A549 (cell line): ENCODE data around the gene CXCL5. TPM values are rescaled to one million over a fixed set of nuclear protein-coding genes. Genes with fewer than 3 reads are reported as not detected.
"Not testable (repeated sequence)": the region's sequence is repeated elsewhere in the genome, so short reads cannot be mapped to it uniquely, and the experiment has no call there.

Experiments
- ATAC-seq, 2 experiments: fragments of 200-7000 bp in 1 of 2; fragments of >200 bp in 1 of 2; cut with Nextera tagmentation in 1 of 2; cut with Tn5 transposase in 1 of 2; 3 replicates each; pipeline versions ENCODE4 v1.8.0 to v1.9.1; 2018 to 2020; ENCODE audit warnings: mild to moderate bottlenecking in 1 of 2, moderate library complexity in 1 of 2
- CTCF ChIA-PET: fragments of 300-600 bp; sonication (Branson Sonifier 250); formaldehyde crosslinking; extraction: SDS; loops from one replicate; lab custom pipeline; 2021; ENCODE audit warnings: antibody characterized with exemption, inconsistent platforms; lab: Yijun Ruan, JAX
- POLR2A ChIA-PET: fragments of 350-600 bp; formaldehyde crosslinking; extraction: SDS; loops from one replicate; lab custom pipeline; 2021; ENCODE audit warnings: antibody characterized with exemption, inconsistent platforms; lab: Yijun Ruan, JAX
- DNase-seq, 2 experiments: peaks; one replicate each; pipeline versions ENCODE4 v3.0.0 to v3.0.0-alpha.2; 2011 to 2016; ENCODE audit warnings: low read depth in 1 of 2, low spot score in 1 of 2
- FAIRE-seq: peaks from 2 replicates; lab custom pipeline; 2011; peaks lifted over from hg19 to GRCh38; lab: Jason Lieb, UNC
- H3K27ac ChIP-seq, 2 experiments: fragments of >200 bp; sonication (Bioruptor Twin); formaldehyde crosslinking; 3 replicates each; pipeline ENCODE4 v1.5.1; 2016 to 2017
- H3K4me1 ChIP-seq: fragments of >200 bp; sonication (Bioruptor Twin); formaldehyde crosslinking; 3 replicates; pipeline ENCODE4 v1.6.1; 2016
- H3K4me2 ChIP-seq: fragments of >200 bp; sonication (Bioruptor Twin); formaldehyde crosslinking; 3 replicates; pipeline ENCODE4 v1.6.1; 2016
- H3K4me3 ChIP-seq: fragments of >200 bp; sonication (Bioruptor Twin); formaldehyde crosslinking; 3 replicates; pipeline ENCODE4 v1.5.1; 2016
- H3K9me3 ChIP-seq: fragments of >200 bp; sonication (Bioruptor Twin); formaldehyde crosslinking; 3 replicates; pipeline ENCODE4 v1.6.1; 2016
- CBX2 ChIP-seq: fragments of 200-600 bp; sonication (generic); IDR thresholded peaks from 2 replicates; pipeline ENCODE4 v1.6.1; 2016; ENCODE audit warnings: low read depth, mild to moderate bottlenecking, borderline replicate concordance
- CBX8 ChIP-seq: fragments of 200-600 bp; sonication (generic); IDR thresholded peaks from 2 replicates; pipeline ENCODE4 v1.6.1; 2016
- EHMT2 ChIP-seq: fragments of 200-600 bp; sonication (generic); IDR thresholded peaks from 2 replicates; pipeline ENCODE4 v1.6.1; 2016; ENCODE audit warnings: antibody characterized with exemption, low read depth, mild to moderate bottlenecking, moderate library complexity
- EP300 ChIP-seq, 2 experiments: fragments of >200 bp; sonication (Bioruptor Twin); formaldehyde crosslinking; IDR thresholded peaks; 2 replicates in 1 of 2; 3 replicates in 1 of 2; pipeline ENCODE4 v1.6.1; 2016 to 2017
- FOSB ChIP-seq: fragments of 250-450 bp; sonication (Bioruptor Pico); IDR thresholded peaks from 2 replicates; pipeline ENCODE4 v1.5.0; 2020; ENCODE audit warnings: mild to moderate bottlenecking, moderate library complexity
- FOXS1 ChIP-seq: fragments of 250-450 bp; sonication (Bioruptor Pico); IDR thresholded peaks from 2 replicates; pipeline ENCODE4 v1.5.0; 2020; ENCODE audit warnings: mild to moderate bottlenecking, moderate library complexity
- GATA3 ChIP-seq: IDR thresholded peaks from 2 replicates; pipeline ENCODE4 v1.6.1; 2012; ENCODE audit warnings: borderline replicate concordance
- HOXA7 ChIP-seq: fragments of 250-450 bp; sonication (Bioruptor Pico); IDR thresholded peaks from 2 replicates; pipeline ENCODE4 v1.5.0; 2020; ENCODE audit warnings: mild to moderate bottlenecking, moderate library complexity
- HOXB5 ChIP-seq: fragments of 250-450 bp; sonication (Bioruptor Pico); IDR thresholded peaks from 2 replicates; pipeline ENCODE4 v1.5.0; 2020; ENCODE audit warnings: mild to moderate bottlenecking, moderate library complexity
- JUN ChIP-seq, 2 experiments: fragments of >200 bp; sonication (Bioruptor Twin); formaldehyde crosslinking; IDR thresholded peaks; 2 replicates in 1 of 2; 3 replicates in 1 of 2; pipeline ENCODE4 v1.6.1; 2016 to 2017
- KDM5A ChIP-seq: fragments of 200-600 bp; sonication (generic); IDR thresholded peaks from 2 replicates; pipeline ENCODE4 v1.6.1; 2016; ENCODE audit warnings: antibody characterized with exemption, mild to moderate bottlenecking
- MAFK ChIP-seq: fragments of 450-650 bp; IDR thresholded peaks from 2 replicates; pipeline ENCODE4 v1.6.1; 2014; ENCODE audit not compliant: partially characterized antibody
- MAZ ChIP-seq: fragments of 150-350 bp; IDR thresholded peaks from 2 replicates; pipeline ENCODE4 v1.6.1; 2014; ENCODE audit warnings: antibody characterized with exemption, low read depth, low read length, borderline replicate concordance
- MYC ChIP-seq: IDR thresholded peaks from 2 replicates; pipeline ENCODE4 v1.6.1; 2012; ENCODE audit warnings: mild to moderate bottlenecking, inconsistent platforms, low read length, improper control_type of control experiment, borderline replicate concordance
- NFE2L2 ChIP-seq: fragments of 150-350 bp; conservative IDR thresholded peaks from 2 replicates; pipeline ENCODE4 v1.6.1; 2014; ENCODE audit warnings: low read length
- RARB ChIP-seq: fragments of 250-450 bp; sonication (Bioruptor Pico); IDR thresholded peaks from 2 replicates; pipeline ENCODE4 v1.8.0; 2021; ENCODE audit warnings: mild to moderate bottlenecking, moderate library complexity
- RCOR1 ChIP-seq: fragments of 150-350 bp; IDR thresholded peaks from 2 replicates; pipeline ENCODE4 v1.6.1; 2014; ENCODE audit warnings: antibody characterized with exemption, low read length, low read depth
- SMC3 ChIP-seq: fragments of >200 bp; sonication (Bioruptor Twin); formaldehyde crosslinking; IDR thresholded peaks from 3 replicates; pipeline ENCODE4 v1.6.1; 2018; ENCODE audit warnings: inconsistent platforms
- SREBF2 ChIP-seq: fragments of 450-650 bp; IDR thresholded peaks from 2 replicates; pipeline ENCODE4 v1.6.1; 2014; ENCODE audit warnings: mild to moderate bottlenecking, moderate library complexity
- ZNF302 ChIP-seq: fragments of 250-450 bp; sonication (Bioruptor Pico); IDR thresholded peaks from 2 replicates; pipeline ENCODE4 v1.9.0; 2021; ENCODE audit warnings: inconsistent platforms, mild to moderate bottlenecking, moderate library complexity
- ZSCAN20 ChIP-seq: fragments of 250-450 bp; sonication (Bioruptor Pico); IDR thresholded peaks from 2 replicates; pipeline ENCODE4 v1.8.0; 2022; ENCODE audit warnings: mild to moderate bottlenecking, moderate library complexity
- WGBS: methylation state at CpG from one replicate; pipeline ENCODE4 v1.1.6; 2017; ENCODE audit errors: missing lambda C conversion rate; 5-methylcytosine and 5-hydroxymethylcytosine counted together
- polyA plus RNA-seq, 4 experiments: library from polyadenylated mRNA; depleted of rRNA in 3 of 4; stranded (reverse); fragments of >200 nt; fragmentation: RNase III in 1 of 4; extraction: RNeasy Plus Mini Kit Qiagen cat#74134 plus additional on column Dnase treatment in 1 of 4; gene quantifications; 2 replicates in 3 of 4; 3 replicates in 1 of 4; pipeline ENCODE4 v1.2.3, GENCODE V29; 2011 to 2017
- TF ChIP-seq, protein P1 (sequence below): fragments of >200 bp; sonication (Bioruptor Twin); formaldehyde crosslinking; IDR thresholded peaks from 3 replicates; pipeline ENCODE4 v1.6.1; 2016
- TF ChIP-seq, protein P2 (sequence below): fragments of 450-650 bp; IDR thresholded peaks from 2 replicates; pipeline ENCODE4 v1.6.1; 2014; ENCODE audit warnings: antibody characterized with exemption
- TF ChIP-seq, protein P3 (sequence below): fragments of >200 bp; sonication (Bioruptor Twin); formaldehyde crosslinking; IDR thresholded peaks from 2 replicates; pipeline ENCODE4 v1.6.1; 2016
- TF ChIP-seq, protein P4 (sequence below): IDR thresholded peaks from 2 replicates; pipeline ENCODE4 v1.6.1; 2012

CXCL5 gene
- polyA plus RNA-seq, 2 of the 4 experiments (the other 2 are of a cell fraction): 127 to 195 TPM

DNA sequence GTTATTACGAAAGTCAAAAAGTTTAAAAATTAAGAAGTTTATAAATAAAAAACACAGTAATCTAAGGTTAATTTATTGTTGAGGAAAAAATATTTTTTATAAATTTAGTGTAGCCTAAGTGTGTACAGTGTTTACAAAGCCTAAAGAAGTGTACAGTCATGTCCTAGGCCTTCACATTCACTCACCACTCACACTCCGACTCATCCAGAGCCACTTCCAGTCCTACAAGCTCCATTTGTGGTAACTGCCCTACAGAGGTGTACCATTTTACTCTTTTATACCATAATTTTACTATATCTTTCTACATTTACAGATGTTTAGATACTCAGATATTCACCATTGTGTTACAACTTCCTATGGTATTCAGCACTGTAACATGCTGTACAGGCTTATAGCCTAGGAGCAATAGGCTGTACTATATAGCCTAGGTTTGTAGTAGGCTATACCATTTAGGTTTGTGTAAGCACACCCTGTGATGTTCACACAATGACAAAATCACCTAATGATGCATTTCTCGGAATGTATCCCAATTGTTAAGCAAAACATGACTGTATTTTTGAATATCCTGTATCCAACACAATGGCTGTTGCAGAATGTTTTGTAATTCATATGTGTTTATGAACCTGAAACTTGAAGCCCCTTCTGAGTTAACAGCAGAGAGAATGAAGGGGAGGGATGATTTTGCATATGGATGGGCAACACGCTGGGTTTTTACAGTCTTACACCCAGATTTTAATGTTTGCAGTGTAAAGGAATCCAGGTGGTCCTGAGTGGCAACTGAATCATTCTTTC lies 13.5 kb downstream of the CXCL5 start:
- H3K4me1 ChIP-seq: peaks cover 3% of the 10 kb centered on the region; the same call in 1 of the 3 replicates
- POLR2A ChIA-PET: no interaction called here
- FAIRE-seq (no peak), DNase-seq (no peak), ATAC-seq (no peak)
- CTCF ChIA-PET: interaction anchor here (1.9 kb wide), 1 partner anchor 14 kb away, joined by 4 read pairs; the partner anchor contains the start of gene CXCL5
- H3K4me3 ChIP-seq: no peak overlapping the region
- no peak overlapping the region for H3K4me2 ChIP-seq
- TF ChIP-seq GATA3 (no peak), JUN (IDR thresholded peaks at IDR 0.05) (no peak), MAZ (no peak), SMC3 (no peak), RCOR1 (no peak), EP300 (IDR thresholded peaks at IDR 0.05) (no peak), KDM5A (no peak), EHMT2 (no peak), SREBF2 (no peak)
- TF ChIP-seq, protein P1, sequence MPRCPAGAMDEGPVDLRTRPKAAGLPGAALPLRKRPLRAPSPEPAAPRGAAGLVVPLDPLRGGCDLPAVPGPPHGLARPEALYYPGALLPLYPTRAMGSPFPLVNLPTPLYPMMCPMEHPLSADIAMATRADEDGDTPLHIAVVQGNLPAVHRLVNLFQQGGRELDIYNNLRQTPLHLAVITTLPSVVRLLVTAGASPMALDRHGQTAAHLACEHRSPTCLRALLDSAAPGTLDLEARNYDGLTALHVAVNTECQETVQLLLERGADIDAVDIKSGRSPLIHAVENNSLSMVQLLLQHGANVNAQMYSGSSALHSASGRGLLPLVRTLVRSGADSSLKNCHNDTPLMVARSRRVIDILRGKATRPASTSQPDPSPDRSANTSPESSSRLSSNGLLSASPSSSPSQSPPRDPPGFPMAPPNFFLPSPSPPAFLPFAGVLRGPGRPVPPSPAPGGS: no peak
- WGBS: 73% methylated on average over 4 of the region's 4 CpGs
- no peak overlapping the region for H3K27ac ChIP-seq
- no peaks in the 10 kb centered on the region for H3K9me3 ChIP-seq

DNA sequence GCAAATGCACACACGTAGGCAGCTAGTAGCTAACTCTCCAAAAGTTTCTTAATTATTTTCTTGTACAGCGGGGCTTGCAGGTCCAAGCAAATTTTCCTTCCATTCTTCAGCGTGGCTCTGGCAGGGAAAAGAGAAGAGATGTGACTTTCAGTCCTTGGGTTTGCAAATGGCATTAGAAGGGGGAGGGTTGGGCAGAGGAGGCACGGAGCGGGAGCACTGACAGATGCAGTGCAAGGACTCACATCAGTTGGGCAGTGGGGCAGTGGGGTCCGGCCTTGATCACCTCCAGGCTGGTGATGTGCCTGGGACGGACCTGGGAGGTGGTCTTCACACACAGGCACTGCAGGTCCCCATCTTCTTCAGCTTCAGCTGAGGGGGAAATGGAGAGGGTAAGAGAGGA lies 17.3 kb downstream of the CXCL5 start:
- FAIRE-seq, H3K9me3 ChIP-seq, H3K4me2 ChIP-seq, DNase-seq, CTCF ChIA-PET, H3K4me3 ChIP-seq, POLR2A ChIA-PET: not testable (repeated sequence)
- peak overlapping the region in 1 of 2 experiments; percentile 79; a peak in 4 of 6 replicates for H3K27ac ChIP-seq
- 92% methylated on average over 7 of the region's 7 CpGs for WGBS
- peaks cover 21% of the 10 kb centered on the region for H3K4me1 ChIP-seq
- ATAC-seq: peak in 1 of 2 experiments; percentile 38; a peak in 3 of 6 replicates

DNA sequence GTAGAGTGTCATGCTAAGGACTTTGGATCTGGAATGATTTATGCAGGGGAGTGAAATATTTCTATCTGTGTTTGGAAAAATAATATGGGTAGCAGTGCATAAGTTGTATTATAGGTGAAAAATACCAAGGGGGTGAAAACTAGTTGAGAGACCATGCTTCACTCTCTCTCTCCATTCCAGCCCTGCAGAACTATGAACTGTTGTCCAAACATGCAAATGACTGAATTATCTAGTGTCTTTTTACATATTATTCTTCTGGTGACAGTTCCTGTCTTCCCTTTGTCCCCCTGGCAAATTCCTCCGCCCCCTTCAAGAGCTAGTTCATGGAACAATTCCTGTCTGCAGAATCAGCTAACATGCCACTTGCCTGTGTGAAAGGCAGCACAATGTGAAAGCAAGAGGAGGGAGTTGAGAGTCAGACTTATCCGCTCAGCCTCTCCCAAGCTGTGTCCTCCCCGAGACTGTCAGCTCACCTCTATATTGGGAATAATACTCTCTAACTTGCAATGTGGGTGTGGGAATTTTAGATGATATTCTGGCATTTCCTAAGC lies 19.0 kb downstream of the CXCL5 start:
- ChIA-PET POLR2A (no interaction called here), CTCF (no interaction called here)
- FAIRE-seq (no peak), DNase-seq (no peak), ATAC-seq (no peak)
- H3K4me1 ChIP-seq: peaks cover 21% of the 10 kb centered on the region
- WGBS: 94% methylated on average over 3 of the region's 3 CpGs
- peaks cover 4% of the 10 kb centered on the region; the same call in 1 of the 3 replicates for H3K9me3 ChIP-seq
- no peak overlapping the region for H3K4me3 ChIP-seq
- TF ChIP-seq HOXB5 (CRISPR knock-in tag): no peak
- no peak for TF ChIP-seq CBX8
- TF ChIP-seq HOXA7: no peak
- H3K27ac ChIP-seq: peak overlapping the region; percentile 45 to 69; a peak in 5 of 6 replicates
- peak overlapping the region; percentile 53 for H3K4me2 ChIP-seq

DNA sequence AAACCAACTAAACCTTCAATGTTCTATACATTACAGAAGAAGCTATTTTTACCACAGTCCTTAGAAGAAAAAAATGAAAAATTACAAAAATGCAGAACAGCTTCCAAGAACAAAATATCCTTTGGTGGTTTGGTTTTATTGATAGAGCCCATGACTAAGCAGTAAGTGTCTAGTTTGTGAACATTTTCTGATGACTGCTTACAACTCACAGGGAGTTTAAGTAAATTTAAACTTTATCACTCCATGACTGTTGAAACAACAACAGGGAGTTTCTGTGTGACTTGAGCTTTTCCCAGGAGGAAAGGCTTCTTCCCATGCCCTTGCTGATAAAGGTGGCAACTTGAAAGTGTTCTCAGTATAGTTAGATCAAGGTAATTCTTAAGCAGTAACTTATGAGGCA lies 19.6 kb downstream of the CXCL5 start:
- POLR2A ChIA-PET: no interaction called here
- DNase-seq: peak in 1 of 2 experiments; percentile 45
- FAIRE-seq: no peak
- H3K9me3 ChIP-seq: peaks cover 5% of the 10 kb centered on the region; the same call in 1 of the 3 replicates
- TF ChIP-seq MAFK (peak; percentile 30), RCOR1 (no peak)
- H3K27ac ChIP-seq: peak overlapping the region; percentile 45 to 69; a peak in 5 of 6 replicates
- H3K4me2 ChIP-seq: peak overlapping the region; percentile 53
- no peak overlapping the region for H3K4me3 ChIP-seq
- CTCF ChIA-PET: no interaction called here
- peaks cover 21% of the 10 kb centered on the region for H3K4me1 ChIP-seq
- peak in 1 of 2 experiments; percentile 24; a peak in 1 of 6 replicates for ATAC-seq

DNA sequence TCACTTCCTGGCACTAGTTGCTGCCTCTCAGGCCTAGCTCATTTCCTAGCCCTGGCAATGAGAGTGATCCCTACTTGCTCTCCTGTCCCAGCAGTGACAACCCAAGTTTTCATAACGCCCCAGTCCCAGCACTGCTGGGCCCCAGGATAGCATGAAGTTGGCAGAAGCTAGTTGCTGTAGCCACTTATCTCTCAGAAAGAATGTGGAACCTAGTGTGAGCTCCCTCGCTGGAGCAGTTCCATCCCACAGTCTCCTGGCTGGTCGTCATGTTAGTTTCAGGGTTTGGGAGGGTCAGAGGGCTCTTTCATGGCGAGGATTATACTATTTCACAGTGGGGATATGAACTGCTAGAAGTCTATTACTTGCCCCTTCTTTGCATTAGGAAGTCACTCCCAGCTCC lies 21.8 kb downstream of the CXCL5 start:
- no peak for DNase-seq
- Histone ChIP-seq H3K4me2 (no peak overlapping the region), H3K4me1 (peaks cover 18% of the 10 kb centered on the region), H3K9me3 (peaks cover 5% of the 10 kb centered on the region; the same call in 1 of the 3 replicates), H3K27ac (no peak overlapping the region), H3K4me3 (no peak overlapping the region)
- CTCF ChIA-PET: interaction anchor here (1.1 kb wide), 1 partner anchor 158 kb away, joined by 4 read pairs; no protein-coding TSS in a partner anchor
- POLR2A ChIA-PET: no interaction called here
- TF ChIP-seq MYC: no peak
- no peak for TF ChIP-seq RARB (CRISPR knock-in tag)
- TF ChIP-seq EHMT2: no peak
- TF ChIP-seq MAFK: no peak
- no peak for TF ChIP-seq FOXS1 (CRISPR knock-in tag)
- TF ChIP-seq GATA3: no peak
- TF ChIP-seq FOSB (CRISPR knock-in tag): no peak
- TF ChIP-seq HOXA7: no peak
- TF ChIP-seq ZNF302: no peak
- TF ChIP-seq KDM5A: no peak
- TF ChIP-seq, protein P2, sequence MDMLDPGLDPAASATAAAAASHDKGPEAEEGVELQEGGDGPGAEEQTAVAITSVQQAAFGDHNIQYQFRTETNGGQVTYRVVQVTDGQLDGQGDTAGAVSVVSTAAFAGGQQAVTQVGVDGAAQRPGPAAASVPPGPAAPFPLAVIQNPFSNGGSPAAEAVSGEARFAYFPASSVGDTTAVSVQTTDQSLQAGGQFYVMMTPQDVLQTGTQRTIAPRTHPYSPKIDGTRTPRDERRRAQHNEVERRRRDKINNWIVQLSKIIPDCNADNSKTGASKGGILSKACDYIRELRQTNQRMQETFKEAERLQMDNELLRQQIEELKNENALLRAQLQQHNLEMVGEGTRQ: no peak
- no peak for TF ChIP-seq NFE2L2
- TF ChIP-seq, protein P3, sequence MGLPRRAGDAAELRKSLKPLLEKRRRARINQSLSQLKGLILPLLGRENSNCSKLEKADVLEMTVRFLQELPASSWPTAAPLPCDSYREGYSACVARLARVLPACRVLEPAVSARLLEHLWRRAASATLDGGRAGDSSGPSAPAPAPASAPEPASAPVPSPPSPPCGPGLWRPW: no peak
- TF ChIP-seq, protein P4, sequence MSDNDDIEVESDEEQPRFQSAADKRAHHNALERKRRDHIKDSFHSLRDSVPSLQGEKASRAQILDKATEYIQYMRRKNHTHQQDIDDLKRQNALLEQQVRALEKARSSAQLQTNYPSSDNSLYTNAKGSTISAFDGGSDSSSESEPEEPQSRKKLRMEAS: no peak
- no peak for TF ChIP-seq ZSCAN20
- TF ChIP-seq CBX2: no peak
- no peak for ATAC-seq
- FAIRE-seq: no peak
- WGBS: 86% methylated on average over 3 of the region's 4 CpGs
